CD4-positive, alpha-beta T cell treated with Interferon gamma for 1 hour (primary cell): ENCODE measurements around the gene RCSD1.
"Not testable (repeated sequence)": the region's sequence is repeated elsewhere in the genome, so short reads cannot be mapped to it uniquely, and the experiment has no call there.

Experiments
- DNase-seq: peaks from one replicate; pipeline ENCODE4 v3.0.0-alpha.2; 2020

RCSD1 gene, protein sequence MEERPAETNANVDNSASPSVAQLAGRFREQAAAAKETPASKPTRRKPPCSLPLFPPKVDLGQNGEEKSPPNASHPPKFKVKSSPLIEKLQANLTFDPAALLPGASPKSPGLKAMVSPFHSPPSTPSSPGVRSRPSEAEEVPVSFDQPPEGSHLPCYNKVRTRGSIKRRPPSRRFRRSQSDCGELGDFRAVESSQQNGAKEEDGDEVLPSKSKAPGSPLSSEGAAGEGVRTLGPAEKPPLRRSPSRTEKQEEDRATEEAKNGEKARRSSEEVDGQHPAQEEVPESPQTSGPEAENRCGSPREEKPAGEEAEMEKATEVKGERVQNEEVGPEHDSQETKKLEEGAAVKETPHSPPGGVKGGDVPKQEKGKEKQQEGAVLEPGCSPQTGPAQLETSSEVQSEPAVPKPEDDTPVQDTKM

DNA sequence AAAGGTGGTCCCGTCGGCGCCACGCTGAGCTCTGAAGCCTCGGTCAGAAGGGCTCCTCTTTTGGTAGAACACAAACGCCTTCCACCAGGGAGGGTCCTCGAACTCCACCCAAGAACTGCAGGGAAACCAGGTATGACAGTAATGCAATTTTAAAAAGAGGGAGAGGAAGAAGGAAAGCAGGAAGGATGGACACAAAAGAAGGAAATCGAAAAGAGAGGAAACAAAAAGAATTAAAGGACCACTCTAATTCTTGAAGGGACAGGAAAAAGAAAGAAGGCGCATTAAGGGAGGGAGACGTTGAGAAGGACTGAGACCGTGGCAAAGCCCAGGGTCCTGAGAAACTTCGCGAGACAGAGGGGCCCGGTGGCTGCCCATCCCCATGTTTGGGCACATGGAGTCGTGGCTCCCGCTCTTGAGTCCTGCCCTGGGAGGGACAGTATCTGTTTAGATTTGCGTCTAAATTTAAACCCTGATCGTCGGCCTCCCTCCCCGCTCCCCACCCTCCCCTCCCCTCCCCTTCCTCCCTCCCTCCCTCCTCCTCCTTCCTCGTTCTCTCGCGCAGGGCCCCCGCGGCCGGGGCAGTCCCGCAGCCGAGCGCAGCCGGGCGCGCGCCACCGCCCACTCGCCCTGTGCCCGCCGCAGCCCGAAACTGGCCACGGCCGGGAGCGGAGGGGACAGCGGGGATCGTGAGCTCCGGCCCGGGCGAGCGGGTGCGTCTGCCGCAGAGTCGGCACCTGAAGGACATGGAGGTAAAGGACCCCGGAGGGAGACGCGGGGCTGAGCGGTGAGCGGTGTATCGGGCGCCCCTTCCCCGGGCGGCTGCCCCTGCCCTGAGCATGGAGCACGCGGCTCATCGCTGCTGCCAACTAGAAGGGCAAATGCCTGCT, at the start of gene RCSD1:
RCSD1 (plus strand) TSS at position 552 of the 887 bp plus-strand sequence; CDS start at position 744, 192 bp downstream.
- DNase-seq: peak; percentile 57

DNA sequence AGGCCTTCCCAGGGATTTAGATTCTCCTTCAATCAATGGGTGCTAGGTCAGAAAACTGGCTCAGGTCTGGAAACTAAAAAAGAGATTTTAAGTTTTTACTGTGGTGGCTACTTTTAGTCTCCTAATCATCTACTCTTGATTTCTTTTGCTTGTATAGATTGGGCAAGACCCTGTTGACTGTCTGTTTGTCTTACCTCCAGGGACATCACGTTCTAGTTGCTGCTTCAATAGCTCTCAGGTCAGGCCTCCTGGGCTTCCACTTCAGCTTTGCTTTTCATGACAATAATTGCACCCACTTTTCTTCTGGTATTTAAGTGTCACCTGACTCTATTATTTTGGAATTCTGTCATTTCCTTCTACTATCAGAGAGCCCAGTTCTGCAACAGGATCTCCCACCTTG, 48.0 kb upstream of the RCSD1 start:
- DNase-seq: no peak

DNA sequence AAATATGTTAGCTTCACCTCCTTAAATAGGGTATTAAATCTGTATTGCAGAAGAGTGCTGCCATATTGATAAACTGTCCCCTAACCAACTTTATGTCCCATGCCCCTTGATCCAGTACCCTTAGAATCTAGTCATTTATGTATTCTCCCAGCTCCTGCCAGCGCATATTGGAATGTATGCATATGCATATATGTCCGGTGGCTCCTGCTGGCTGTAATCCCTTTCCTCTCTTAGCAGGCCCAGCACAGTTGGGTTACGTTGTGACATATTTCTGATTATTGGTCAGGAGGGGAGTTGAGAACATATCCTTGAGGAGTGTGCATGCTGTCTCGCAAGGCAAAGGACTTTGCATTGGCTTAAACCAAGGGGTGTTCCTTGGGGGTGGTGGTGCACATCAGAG, 47.3 kb upstream of the RCSD1 start:
- DNase-seq: no peak

DNA sequence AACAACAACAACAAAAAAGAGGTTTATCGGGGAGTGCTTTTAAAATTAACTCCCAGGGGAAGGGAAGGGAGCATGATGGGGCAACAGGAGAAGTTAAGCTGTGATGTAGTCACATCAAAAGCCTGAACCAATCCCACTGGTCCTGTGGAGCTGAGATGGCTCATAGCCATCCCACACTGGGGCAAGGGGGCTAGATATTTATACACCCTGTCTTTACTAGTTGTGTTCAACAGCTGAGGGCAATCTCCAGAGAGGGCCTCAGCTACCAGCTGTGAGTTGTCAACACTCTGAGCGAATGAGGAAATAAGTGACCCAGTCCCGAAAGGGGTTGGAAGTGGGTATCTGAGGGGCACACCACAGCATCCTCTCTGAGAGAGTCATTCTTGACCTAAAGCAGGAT, 45.5 kb upstream of the RCSD1 start:
- no peak for DNase-seq

DNA sequence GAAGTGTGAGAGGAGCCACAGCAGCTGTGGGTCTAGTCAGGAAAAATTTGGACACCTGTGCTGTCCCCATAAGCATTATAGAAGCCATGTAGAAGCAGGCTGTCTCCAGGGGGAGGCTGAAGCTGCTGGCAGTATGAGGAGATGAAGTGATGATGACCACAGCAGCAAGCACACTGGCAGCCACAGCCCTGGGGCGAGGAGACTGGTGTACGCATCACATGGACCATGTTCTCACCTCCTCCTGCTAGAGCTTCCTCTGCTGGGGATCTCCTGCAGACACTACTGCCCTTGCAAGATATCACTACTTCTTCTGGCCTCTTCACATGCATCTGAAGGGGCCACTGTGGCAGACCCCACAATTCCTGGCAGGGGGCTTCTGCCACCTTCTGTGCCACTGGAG, 42.7 kb upstream of the RCSD1 start:
- no peak for DNase-seq

DNA sequence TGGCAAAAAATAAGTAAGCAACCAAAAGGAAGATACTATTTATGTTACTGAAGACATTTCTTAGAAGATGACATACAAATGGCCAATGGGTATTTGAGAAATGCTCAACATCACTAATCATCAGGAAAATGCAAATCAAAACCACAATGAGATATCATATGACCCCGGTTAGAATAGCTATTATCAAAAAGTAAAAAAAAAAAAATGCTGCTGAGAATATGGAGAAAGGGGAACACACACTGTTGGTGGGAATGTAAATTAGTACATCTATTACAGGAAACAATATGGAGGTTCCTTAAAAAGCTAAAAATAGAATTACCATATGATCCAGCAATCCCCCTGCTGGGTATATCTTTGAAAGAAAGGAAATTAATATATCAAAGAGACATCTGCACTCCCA, 42.2 kb upstream of the RCSD1 start:
- no peak for DNase-seq

DNA sequence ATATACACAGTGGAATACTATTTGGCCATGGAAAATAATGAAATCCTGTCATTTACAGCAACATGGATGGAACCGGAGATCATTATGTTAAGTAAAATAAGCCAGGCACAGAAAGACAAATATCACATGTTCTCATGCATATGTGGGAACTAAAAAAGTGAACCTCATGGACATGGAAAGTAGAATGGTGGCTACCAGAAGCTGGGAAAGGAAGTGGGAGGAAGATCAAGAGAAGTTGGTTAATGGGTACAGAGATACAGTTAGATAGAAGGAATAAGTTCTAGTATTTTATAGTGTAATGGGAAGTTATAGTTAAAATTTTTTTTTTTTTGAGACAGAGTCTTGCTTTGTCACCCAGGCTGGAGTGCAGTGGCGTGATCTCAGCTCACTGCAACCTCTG, 41.7 kb upstream of the RCSD1 start:
- DNase-seq: no peak

DNA sequence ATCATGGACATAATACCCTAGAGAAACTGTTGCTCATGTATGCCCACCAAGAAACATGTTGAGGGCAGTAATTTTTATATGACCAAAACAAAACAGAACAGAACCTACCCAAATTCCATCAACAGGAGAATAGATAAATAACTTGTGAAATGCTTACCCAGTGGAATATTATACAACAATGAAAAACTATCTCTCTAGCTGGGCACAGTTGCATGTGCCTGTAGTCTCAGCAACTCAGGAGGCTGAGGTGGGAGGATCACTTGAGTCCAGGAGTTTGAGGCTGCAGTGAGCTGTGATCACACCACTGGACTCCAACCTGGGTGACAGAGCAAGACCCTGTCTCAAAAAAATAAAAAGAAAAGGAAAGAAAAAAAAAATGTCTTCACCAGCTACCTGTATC, 37.6 kb upstream of the RCSD1 start:
- DNase-seq: no peak

DNA sequence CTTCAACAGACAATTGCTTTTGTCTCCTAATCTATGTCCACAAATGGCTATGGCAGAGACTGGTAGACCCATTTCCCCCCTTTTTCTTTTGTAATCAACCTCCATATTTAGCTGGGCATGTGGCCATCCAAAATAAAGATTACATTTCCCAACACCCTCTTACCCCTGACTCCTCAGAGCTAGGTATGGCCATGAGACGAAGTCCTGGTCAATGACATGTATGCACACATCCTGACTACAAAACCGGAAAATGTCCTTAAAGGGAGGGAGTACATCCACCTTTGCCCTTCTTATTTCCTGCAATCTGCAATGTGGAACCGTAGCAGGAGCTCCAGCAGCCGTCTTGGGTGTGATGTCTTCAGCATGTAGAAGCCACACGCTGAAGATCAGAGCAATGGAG, 36.2 kb upstream of the RCSD1 start:
- DNase-seq: no peak

DNA sequence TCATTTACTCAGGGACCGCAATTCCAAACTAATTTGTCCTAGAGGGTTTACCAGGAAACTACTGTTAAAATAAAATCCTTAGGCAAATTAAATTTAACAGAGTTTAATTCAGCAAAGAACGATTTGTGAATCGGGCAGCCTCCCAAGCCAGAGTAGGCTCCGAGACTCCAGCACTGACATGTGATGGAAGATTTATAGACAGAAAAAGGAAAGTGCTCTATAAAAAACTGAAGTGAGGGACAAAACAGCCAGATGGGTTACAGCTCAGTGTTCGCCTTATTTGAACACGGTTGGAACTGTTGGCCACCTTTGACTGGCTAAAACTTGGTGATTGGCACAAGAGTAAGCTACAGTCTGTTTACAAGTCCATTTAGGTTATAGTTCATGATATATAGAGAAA, 35.2 kb upstream of the RCSD1 start:
- no peak for DNase-seq

DNA sequence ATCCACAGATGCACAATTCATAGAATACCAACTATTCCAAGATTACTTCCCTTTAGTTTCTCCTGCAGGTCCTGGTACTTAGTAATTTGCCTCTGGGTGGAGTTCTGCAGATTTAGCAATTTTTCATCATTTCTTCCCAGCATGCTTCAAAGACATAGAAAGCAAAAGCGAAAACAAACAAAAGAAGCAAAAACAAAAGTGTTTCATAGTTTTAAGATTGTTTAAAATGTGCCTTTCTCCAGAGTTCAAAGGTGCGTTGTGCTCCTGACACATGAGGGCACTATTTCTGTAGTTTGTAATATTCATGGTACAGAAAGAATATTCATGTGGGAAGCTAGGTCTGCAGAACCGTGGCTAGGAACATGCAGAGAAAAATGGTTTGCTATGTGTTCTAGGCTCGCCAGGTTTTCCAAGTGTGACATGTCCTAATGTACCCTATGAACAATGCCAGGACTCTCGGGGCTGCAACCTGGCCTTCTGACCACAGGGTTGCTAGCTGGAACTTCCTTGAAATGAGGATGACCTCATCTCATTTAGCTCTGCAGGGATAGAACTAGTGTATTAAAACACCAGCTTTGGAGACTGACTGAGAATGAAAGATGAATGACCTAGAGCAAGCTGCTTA, 30.0 kb upstream of the RCSD1 start:
- peak; percentile 16 for DNase-seq

DNA sequence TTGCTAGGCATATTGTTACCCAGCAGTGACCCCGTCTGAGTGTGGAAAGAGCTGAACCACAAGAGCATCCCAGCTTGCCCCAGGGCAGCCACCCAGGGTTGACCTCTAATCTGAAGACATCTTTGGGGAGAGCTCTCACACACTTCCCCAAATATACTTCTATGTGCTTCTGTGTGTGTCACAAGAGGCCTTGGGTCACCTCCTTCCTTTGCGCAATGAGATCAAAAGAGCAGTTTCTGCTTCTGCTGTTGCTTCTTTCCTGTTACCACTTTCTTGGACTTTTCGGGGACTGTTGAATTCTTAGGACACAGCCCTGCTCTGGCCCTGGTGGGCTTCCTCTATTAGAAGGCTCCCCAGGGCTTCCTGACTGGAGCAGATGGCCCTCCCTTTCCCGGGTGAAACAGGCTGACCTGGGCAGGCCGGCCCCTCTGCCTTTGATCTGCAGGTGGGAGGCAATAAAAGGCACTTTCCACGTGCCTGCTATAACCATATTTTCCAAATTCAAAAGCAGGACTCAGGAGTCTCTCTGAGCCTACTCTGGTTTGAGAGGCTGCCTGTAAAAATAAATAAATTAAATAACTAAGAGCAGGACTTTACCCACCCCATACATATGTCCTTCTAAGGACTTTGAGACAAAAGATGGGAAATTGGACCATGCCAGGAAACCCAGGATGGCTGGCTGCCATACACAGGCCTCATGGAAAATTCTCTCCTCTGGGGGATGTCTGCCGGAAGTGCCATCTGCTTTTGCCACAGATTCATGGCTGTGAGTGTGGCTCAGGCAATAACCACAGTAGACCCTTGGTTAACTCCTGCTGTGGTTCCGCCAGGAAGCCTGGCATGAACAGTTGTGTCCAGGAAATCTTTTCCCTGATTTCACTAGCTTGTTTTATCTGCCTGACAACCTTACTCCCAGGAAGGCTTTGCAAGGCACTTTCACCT, 28.3 kb upstream of the RCSD1 start:
- peak; percentile 67 for DNase-seq

DNA sequence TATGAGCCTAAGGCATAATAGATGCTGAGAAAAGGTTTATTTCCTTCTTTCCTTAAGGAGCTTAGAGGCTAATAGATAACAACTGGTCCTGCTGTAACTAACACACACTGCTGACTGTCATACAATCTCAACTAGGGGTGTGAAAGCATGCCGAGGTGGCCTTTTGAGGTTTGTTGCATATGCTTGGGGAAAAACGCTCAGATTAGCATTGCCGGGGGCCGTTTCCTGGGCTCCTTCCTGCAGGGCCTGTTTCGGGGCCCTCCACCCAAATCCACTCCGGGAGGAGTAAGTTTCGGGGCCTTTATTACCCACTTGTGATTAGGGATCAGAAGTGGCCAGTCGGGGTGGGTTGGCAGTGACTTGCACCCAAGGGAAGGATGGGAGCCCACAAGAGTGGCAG, 27.2 kb upstream of the RCSD1 start:
- no peak for DNase-seq

DNA sequence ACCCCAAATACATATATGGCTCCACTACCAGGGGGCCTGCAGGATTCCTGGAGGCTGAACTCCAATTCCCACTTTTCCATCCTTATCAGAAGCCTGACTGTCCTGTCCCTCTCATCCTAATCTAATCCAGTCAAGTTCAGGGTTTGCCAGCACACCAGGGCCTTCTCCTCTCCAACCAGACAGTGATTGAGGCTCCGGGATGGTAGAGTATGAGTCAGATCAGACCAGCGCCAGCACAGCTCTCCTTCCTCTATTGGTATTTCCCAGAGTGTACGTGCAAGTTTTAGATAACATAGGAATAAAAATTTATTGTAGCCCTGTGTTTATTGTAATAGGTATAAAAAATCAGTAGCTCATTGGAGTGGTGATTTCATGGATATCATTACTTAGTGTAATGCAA, 24.5 kb upstream of the RCSD1 start:
- DNase-seq: no peak

DNA sequence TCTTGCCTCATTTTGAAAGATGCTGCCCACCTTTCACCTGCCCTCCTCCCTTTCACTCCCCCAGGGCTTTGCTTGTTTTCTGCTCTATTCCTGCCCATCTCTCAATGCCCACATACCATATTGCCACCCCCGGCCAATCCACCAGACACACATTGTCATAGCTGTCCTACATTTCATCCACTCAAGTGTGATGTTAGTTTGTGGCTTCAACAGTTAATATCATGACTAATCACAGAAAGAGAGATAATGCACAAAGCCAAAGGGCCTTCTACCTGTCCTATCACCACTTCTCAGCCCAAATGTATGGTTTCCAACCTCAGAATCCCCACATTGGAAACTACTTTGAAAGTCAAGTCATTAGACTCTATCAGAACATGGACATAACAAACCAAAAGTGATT, 18.0 kb upstream of the RCSD1 start:
- no peak for DNase-seq

DNA sequence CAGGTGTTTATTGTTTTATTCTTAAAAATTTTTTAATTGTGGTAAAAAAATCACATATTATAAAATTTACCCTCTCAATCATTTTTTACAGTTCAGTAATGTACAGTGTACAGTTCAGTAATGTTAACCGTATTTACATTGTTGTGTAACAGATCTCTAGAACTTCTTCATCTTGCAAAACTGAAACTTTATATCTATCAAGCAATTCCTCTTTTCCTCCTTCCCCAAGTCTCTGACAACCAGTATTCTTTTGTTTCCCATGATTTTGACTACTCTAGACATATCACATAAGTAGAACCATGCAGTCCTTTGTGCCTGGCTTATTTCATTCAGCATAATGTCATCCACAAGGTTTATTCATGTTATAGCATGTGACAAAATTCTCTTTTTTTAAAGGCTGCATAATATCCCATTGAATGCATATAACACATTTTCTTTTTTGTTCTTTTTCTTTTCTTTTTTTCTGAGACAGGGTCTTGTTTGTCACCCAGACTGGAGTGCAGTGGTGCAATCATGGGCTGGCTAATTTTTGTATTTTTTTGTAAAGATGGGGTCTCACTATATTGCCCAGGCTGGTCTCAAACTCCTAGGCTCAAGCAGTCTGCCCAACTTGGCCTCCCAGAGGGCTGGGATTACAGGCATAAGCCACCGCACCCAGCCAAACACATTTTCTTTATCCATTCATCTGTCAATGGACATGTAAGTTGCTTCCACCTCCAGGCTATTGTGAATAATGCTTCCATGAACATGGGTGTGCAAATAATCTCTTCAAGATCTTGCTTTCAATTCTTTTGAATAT, 17.2 kb upstream of the RCSD1 start:
- no peak for DNase-seq

DNA sequence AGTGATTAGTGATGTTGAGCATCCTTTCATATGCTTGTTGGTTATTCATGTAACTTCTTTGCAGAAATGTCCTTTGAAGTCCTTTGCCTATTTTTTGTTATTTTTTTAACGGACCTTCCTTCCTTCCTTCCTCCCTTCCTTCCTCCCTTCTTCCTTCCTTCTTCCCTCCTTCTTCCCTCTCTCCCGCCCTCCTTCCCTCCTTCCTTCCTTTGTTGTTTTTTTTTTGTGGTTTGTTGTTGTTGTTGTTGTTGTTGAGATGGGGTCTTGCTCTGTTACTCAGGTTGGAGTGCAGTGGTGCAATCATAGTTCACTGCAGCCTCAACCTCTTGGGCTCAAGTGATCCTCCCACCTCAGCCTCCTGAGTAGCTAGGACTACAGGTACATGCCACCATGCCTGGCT, 16.0 kb upstream of the RCSD1 start:
- not testable (repeated sequence) for DNase-seq

DNA sequence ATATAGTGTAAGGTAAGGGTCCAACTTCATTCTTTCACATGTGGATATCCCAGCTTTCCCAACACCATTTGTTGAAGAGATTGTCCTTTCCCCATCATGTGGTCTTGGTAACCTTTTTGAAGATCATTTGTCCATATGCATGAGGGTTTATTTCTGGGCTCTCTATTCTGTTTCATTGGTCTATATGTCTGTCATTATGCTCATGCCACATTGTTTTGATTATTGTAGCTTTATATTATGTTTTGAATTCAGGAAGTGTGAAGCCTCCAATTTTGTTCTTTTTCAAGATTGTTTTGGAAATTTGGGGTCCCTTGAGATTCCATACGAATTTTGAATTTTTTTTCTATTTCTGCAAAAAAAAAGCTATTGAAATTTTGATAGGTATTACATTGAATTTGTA, 15.2 kb upstream of the RCSD1 start:
- DNase-seq: no peak

DNA sequence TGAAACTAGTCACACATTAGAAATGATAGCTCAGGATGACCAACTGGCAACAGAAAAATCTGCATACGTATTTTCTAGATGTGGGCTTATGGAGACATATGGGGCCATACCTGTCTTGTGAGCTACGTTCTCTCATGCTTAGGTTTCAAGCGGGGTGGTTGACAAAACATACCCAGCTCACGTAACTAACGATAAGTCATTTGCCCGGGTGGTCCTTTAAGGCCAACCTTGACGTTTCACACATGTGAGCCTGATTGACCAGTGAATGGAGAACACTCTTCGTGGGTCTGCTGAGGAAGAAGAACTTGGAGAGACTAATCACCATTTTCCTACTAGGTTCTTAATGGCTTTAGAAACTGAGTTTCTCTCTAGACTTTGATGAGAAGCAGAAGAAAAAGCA, 13.5 kb upstream of the RCSD1 start:
- DNase-seq: no peak

DNA sequence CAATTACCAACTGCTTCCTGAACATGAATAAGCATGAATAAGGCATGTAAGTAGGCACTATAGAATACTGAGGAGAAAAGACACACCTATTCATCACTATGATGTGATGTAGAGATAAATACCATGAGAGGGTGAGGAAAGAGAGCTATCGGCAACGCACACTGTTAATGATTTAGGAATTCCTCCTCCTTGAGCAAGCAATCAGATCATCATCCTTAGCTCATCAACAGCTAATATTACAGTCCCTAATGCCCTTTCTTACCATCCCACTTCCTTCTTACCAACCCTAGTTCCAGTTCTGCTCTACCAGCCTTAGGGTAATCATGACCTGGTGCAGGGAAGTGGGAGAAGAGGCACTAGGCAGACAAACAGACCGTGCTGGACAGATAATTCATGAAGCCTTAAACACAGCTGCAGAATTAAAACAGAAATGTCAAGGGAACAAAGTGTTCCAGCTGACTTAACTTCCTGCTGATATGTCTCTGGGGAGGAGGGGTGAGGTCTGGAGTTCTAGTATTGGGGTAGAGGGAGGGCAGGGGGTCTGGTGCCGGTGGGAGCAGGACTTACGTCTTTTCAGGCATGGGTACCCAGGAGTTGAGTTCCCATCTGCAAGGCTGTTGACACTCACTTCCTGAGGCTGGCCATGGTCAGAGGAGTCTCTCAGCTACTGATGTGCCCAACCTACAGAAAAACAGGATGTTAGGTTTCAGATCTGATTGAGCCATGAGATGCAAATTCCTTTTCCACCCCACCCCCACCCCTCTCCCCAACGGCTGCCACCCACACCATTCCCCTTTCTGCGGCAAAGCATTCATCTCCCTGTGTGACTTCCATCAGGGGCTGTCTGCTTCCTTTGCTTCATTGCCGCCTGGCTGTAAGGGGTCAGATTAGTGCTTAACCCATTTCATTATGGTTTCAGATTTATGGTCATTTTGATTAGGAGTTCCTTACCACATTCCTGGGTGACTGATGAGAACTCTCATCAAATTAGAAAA, 12.6 kb upstream of the RCSD1 start:
- DNase-seq: peak; percentile 77
